ENCODE results near the gene PNMA6E. TPM values are rescaled to one million over a fixed set of nuclear protein-coding genes. Genes with fewer than 3 reads are reported as not detected.

Gene PNMA6E
- total and polyA plus RNA-seq, 9 of the 15 experiments (the other 6 are each of a cell fraction or from before 2014, with no cell fraction given) = 0.03 TPM; not detected in 8

GRCh38 chrX:153430796-153431195, 29.6 kb upstream of the PNMA6E start:
- ATAC-seq = no peak
- no peak overlapping the region for H3K4me3 ChIP-seq
- no peaks in the 10 kb centered on the region for H3K9me1 ChIP-seq (ENCODE audit: control insufficient read depth, insufficient read depth, low read length)
- in situ Hi-C loops (cut with MboI) (no loop called here), intact Hi-C loops (cut with micrococcal nuclease) (loop anchor here (10.0 kb wide), 1 partner anchor 396 kb away; no protein-coding TSS in a partner anchor)
- no peaks in the 10 kb centered on the region; the same call in 1 of the 2 replicates for H3K9me3 ChIP-seq (replicated peaks; ENCODE audit: control insufficient read depth, insufficient read depth, low read depth, low read length)
- FAIRE-seq = no peak
- DNase-seq (ENCODE audit: extremely low read depth in 1 of 4, low spot score in 3 of 4) = no peak
- TF ChIP-seq TAF9B (IDR thresholded peaks at IDR 0.05; ENCODE audit: partially characterized antibody) = no peak
- peak; percentile 86 for TF ChIP-seq RBM25 (IDR thresholded peaks at IDR 0.05; ENCODE audit: low read depth, low read length, severe bottlenecking)
- H3K79me2 ChIP-seq (ENCODE audit: control insufficient read depth, insufficient read depth, low read length) = no peaks in the 10 kb centered on the region
- no peak overlapping the region for H3K4me2 ChIP-seq (ENCODE audit: insufficient read depth, low read length)
- POLR2A ChIA-PET = no interaction called here
- 25% methylated on average over 5 of the region's 6 CpGs for WGBS (ENCODE audit: insufficient coverage, low coverage, missing lambda C conversion rate)
- no peaks in the 10 kb centered on the region for H3K36me3 ChIP-seq (ENCODE audit: control insufficient read depth, insufficient read depth, low read length)
- H3K4me1 ChIP-seq (replicated peaks in 1 of 2; ENCODE audit: control insufficient read depth in 2 of 2, insufficient read depth in 2 of 2, low read length in 2 of 2) = no peaks in the 10 kb centered on the region; a peak in 1 of 5 replicates
- no peak overlapping the region for H2AFZ ChIP-seq (ENCODE audit: low read depth, low read length)
- H4K20me1 ChIP-seq (replicated peaks; ENCODE audit: control insufficient read depth, insufficient read depth, low read length) = no peaks in the 10 kb centered on the region
- H3K27ac ChIP-seq (ENCODE audit: extremely low read depth, low read depth, low read length) = no peak overlapping the region
- H3K9ac ChIP-seq (ENCODE audit: insufficient read depth in 1 of 2, low read depth in 2 of 2, low read length in 2 of 2) = no peak overlapping the region
- CTCF ChIA-PET (ENCODE audit: low intra/inter-chr PET ratio) = no interaction called here
- H3K27me3 ChIP-seq (ENCODE audit: control insufficient read depth in 2 of 2, insufficient read depth in 2 of 2, low read length in 2 of 2) = peaks cover 7 to 15% of the 10 kb centered on the region in 2 experiments; a peak in 3 of 5 replicates
- BruUV-seq (replicated peaks) = no TSS peak

GRCh38 chrX:153426204-153426603, 25.1 kb upstream of the PNMA6E start:
- H3K9ac ChIP-seq (ENCODE audit: insufficient read depth in 1 of 2, low read depth in 2 of 2, low read length in 2 of 2) = no peak overlapping the region
- 51% methylated on average over 3 of the region's 3 CpGs for WGBS (ENCODE audit: insufficient coverage, low coverage, missing lambda C conversion rate)
- no peak for FAIRE-seq
- peaks cover 6% of the 10 kb centered on the region; the same call in 1 of the 3 replicates for H3K36me3 ChIP-seq (ENCODE audit: control insufficient read depth, insufficient read depth, low read length)
- CTCF ChIA-PET (ENCODE audit: low intra/inter-chr PET ratio) = no interaction called here
- intact Hi-C loops (cut with micrococcal nuclease) (no loop called here), in situ Hi-C loops (cut with MboI) (no loop called here)
- no peak overlapping the region for H3K4me2 ChIP-seq (ENCODE audit: insufficient read depth, low read length)
- H3K27me3 ChIP-seq (ENCODE audit: control insufficient read depth in 2 of 2, insufficient read depth in 2 of 2, low read length in 2 of 2) = no peaks in the 10 kb centered on the region; a peak in 1 of 5 replicates
- DNase-seq (ENCODE audit: extremely low read depth in 1 of 4, low spot score in 3 of 4) = no peak
- no TSS peak for BruUV-seq (replicated peaks)
- H3K79me2 ChIP-seq (ENCODE audit: control insufficient read depth, insufficient read depth, low read length) = no peaks in the 10 kb centered on the region
- ATAC-seq = no peak
- no peaks in the 10 kb centered on the region for H4K20me1 ChIP-seq (replicated peaks; ENCODE audit: control insufficient read depth, insufficient read depth, low read length)
- POLR2A ChIA-PET = no interaction called here
- H3K4me1 ChIP-seq (replicated peaks in 1 of 2; ENCODE audit: control insufficient read depth in 2 of 2, insufficient read depth in 2 of 2, low read length in 2 of 2) = no peaks in the 10 kb centered on the region
- no peaks in the 10 kb centered on the region for H3K9me1 ChIP-seq (ENCODE audit: control insufficient read depth, insufficient read depth, low read length)
- H3K4me3 ChIP-seq = no peak overlapping the region
- H3K27ac ChIP-seq (ENCODE audit: extremely low read depth, low read depth, low read length) = no peak overlapping the region
- no peaks in the 10 kb centered on the region; the same call in 1 of the 2 replicates for H3K9me3 ChIP-seq (replicated peaks; ENCODE audit: control insufficient read depth, insufficient read depth, low read depth, low read length)
- H2AFZ ChIP-seq (ENCODE audit: low read depth, low read length) = no peak overlapping the region
- TF ChIP-seq ZNF212 (CRISPR knock-in tag; IDR thresholded peaks at IDR 0.05) (no peak), MYBL2 (IDR thresholded peaks at IDR 0.05; ENCODE audit: low read depth) (no peak), MYBL2 (CRISPR knock-in tag; IDR thresholded peaks at IDR 0.05; ENCODE audit: borderline replicate concordance) (no peak), ERF (CRISPR knock-in tag; IDR thresholded peaks at IDR 0.05) (no peak), ELK3 (CRISPR knock-in tag; IDR thresholded peaks at IDR 0.05) (no peak), PHB2 (IDR thresholded peaks at IDR 0.05; ENCODE audit: low read depth) (no peak)

All from K562 (cell line).